HG02884 (cell line): ENCODE results near the gene TCAF1.

Source experiments
- ATAC-seq: cut with Tn5 transposase; IDR thresholded peaks from one replicate; pipeline ENCODE4 v1.9.1; 2021; ENCODE audit warnings: mild to moderate bottlenecking, moderate library complexity; ENCODE audit not compliant: unreplicated experiment

The TCAF1 gene

GRCh38 chr7:143901668-143902331 lies at the start of gene TCAF1:
Gene TCAF1 (minus strand): TSS chr7:143902176. CDS start chr7:143876608, 25,568 bp downstream.
- ATAC-seq, result peak; percentile 89

GRCh38 chr7:143948733-143949132 lies 46.8 kb upstream of the TCAF1 start:
- no peak for ATAC-seq

GRCh38 chr7:143947111-143947510 lies 45.1 kb upstream of the TCAF1 start:
- no peak for ATAC-seq

GRCh38 chr7:143945423-143945822 lies 43.4 kb upstream of the TCAF1 start:
- ATAC-seq, result no peak

GRCh38 chr7:143938379-143939243 lies 36.6 kb upstream of the TCAF1 start:
- ATAC-seq, result no peak

GRCh38 chr7:143936087-143937009 lies 34.4 kb upstream of the TCAF1 start:
- no peak for ATAC-seq

GRCh38 chr7:143934526-143935325 lies 32.8 kb upstream of the TCAF1 start, which contains the start of gene OR2F2:
Gene OR2F2 (plus strand): TSS chr7:143935233. CDS start chr7:143935233, 0 bp downstream.
- ATAC-seq, result no peak

- ATAC-seq, result no peak
Measured at GRCh38 chr7:143931739-143932138, 29.8 kb upstream of the TCAF1 start.

GRCh38 chr7:143929224-143929920 lies 27.4 kb upstream of the TCAF1 start:
- ATAC-seq, result peak; percentile 88

GRCh38 chr7:143924851-143925250 lies 22.9 kb upstream of the TCAF1 start:
- ATAC-seq, result no peak

- no peak for ATAC-seq
Measured at GRCh38 chr7:143914938-143915652, 13.1 kb upstream of the TCAF1 start.

GRCh38 chr7:143913945-143914615 lies 12.1 kb upstream of the TCAF1 start:
- ATAC-seq, result no peak

- no peak for ATAC-seq
Measured at GRCh38 chr7:143910473-143911248, 8.7 kb upstream of the TCAF1 start.

GRCh38 chr7:143909863-143910262 lies 7.9 kb upstream of the TCAF1 start:
- ATAC-seq, result no peak

GRCh38 chr7:143908120-143908519 lies 6.1 kb upstream of the TCAF1 start:
- ATAC-seq, result no peak

GRCh38 chr7:143906895-143907294 lies 4.9 kb upstream of the TCAF1 start:
- ATAC-seq, result no peak

GRCh38 chr7:143906151-143906550 lies 4.2 kb upstream of the TCAF1 start:
- ATAC-seq, result no peak

GRCh38 chr7:143905509-143905908 lies 3.5 kb upstream of the TCAF1 start:
- ATAC-seq, result no peak
